ENCODE measurements around the gene LRBA.
"Not testable (repeated sequence)": the region's sequence is repeated elsewhere in the genome, so short reads cannot be mapped to it uniquely, and the experiment has no call there.

LRBA gene, protein sequence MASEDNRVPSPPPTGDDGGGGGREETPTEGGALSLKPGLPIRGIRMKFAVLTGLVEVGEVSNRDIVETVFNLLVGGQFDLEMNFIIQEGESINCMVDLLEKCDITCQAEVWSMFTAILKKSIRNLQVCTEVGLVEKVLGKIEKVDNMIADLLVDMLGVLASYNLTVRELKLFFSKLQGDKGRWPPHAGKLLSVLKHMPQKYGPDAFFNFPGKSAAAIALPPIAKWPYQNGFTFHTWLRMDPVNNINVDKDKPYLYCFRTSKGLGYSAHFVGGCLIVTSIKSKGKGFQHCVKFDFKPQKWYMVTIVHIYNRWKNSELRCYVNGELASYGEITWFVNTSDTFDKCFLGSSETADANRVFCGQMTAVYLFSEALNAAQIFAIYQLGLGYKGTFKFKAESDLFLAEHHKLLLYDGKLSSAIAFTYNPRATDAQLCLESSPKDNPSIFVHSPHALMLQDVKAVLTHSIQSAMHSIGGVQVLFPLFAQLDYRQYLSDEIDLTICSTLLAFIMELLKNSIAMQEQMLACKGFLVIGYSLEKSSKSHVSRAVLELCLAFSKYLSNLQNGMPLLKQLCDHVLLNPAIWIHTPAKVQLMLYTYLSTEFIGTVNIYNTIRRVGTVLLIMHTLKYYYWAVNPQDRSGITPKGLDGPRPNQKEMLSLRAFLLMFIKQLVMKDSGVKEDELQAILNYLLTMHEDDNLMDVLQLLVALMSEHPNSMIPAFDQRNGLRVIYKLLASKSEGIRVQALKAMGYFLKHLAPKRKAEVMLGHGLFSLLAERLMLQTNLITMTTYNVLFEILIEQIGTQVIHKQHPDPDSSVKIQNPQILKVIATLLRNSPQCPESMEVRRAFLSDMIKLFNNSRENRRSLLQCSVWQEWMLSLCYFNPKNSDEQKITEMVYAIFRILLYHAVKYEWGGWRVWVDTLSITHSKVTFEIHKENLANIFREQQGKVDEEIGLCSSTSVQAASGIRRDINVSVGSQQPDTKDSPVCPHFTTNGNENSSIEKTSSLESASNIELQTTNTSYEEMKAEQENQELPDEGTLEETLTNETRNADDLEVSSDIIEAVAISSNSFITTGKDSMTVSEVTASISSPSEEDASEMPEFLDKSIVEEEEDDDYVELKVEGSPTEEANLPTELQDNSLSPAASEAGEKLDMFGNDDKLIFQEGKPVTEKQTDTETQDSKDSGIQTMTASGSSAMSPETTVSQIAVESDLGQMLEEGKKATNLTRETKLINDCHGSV (N-terminal part only)

DNA sequence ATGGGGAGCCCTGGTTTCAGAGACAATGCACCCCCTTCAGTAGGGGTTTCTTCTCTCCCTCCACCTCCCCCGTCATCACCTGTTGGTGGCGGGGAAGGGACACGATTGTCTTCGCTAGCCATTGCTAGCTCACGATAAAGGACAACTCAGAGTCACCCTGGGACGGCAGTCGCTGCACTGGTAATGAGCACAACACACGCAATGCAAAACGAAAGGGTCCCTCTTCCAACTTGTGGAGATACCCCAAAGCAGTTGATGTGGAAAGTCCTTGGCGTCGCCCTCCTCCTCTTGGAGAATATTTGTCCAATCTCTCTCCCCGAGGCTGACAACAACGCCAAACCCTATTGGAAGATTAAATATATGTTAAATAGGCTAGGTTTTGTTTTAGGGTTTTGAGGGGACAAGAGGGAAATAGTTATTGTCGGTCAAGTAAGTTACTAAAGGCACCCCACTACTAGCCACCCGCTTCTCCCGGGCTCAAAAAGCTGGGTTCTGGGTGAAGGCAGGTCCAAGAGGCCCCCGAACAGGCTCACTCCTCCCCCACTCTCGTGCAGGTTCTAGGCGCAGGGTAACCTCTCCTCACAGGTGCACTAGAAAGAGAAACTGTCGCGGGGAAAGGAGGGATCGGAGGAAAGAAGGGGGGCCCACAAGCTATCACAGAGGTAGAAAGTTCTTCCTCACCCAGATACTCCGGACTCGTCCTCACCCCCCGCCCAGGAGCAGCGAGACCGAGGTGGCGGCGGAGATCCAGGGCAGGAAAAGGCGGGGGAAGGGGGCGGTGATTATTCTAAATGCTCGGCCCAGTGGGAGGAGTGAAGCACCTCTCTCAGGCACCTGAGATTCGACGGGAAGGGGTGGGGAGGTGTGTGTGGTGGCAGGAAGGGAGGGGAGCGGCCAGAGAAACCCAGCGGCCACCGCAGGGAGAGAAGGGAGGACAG, at the start of gene LRBA:
TSS of gene LRBA (minus strand) at position 764 of the 938 bp plus-strand sequence. CDS start at position 122, 642 bp downstream.
- DNase-seq (ENCODE audit: low spot score) = peak; percentile 77

DNA sequence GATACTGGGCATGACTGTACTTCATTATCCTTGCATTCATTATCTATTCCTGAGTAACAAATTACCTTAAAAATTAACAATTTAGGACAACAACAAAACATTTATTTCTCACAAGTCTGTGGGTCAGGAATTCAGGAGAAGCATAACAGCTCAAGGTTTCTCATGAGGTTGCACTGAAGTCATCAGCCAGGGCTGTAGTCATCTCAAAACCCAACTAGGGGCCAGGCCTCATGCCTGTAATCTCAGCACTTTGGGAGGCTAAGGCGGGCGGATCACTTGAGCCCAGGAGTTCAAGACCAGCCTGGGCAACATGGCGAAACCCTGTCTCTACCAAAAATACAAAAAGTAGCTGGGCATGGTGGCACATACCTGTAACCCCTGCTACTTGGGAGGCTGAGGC, 48.1 kb upstream of the LRBA start:
- not testable (repeated sequence) for DNase-seq (ENCODE audit: low spot score)

- DNase-seq (ENCODE audit: low spot score) = no peak
Observed at GRCh38 chr4:151055539-151055938, 40.5 kb upstream of the LRBA start.

DNA sequence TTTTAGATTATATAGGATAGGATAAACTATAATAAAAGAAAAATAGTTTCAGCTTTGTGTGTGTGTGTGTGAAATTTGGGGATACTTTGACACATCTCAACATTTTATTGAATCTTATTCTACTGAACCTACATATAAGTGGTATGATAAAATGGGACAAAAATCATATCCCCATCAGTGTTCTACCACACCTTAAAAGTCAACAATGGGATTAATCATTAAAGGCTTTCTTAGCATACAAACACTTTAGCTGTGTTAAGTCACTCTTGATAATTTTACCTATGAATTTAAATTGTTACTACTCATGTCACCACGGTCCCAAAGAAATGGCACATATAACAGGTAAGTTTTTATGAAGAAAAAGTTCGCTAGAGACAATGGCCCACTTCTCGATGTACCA, 37.7 kb upstream of the LRBA start:
- DNase-seq (ENCODE audit: low spot score) = no peak

DNA sequence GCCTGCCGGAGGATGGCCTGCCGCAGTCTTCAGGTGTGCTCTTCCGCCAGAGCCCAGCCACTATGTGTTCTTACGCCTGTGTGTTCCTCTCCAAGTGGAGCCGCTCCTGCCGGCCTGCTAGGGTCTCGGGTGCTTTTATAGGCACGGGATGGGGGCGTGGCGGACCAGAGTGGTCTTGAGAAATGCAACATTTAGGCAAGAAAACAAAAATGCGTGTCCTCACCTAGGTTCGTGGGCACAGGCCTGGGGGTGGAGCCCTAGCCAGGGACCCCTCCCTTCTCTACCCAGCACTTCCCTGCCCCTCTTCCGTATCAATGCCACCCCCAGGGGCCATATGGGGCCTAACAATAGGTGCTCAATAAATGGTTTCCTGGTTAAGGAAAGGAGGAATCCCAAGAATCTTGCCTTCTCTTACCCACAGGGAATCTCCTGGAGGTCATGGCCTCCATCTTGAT, 34.4 kb upstream of the LRBA start:
- no peak for DNase-seq (ENCODE audit: low spot score)

- no peak for DNase-seq (ENCODE audit: low spot score)
Observed at GRCh38 chr4:151048913-151049312, 33.8 kb upstream of the LRBA start.

GRCh38 chr4:151046609-151047008, 31.5 kb upstream of the LRBA start:
- DNase-seq (ENCODE audit: low spot score) = no peak

DNA sequence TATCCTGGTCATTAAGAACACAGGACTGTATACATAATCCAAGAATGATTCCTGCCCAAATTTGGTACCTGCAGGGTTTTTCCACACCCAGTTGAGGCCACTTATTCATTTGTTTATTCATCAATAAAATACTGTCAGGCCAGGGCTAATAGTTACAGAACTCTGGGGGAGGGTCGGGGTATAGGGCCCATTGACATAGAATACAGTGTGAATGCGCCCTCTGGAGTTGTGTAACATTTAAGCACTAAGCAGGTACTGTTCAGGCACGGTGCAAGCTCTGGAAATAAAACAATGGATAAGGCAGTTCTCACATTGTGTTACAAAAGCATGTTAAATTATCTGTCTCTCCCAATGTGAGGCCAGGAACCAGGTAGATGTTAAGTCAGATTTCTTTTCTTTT, 30.8 kb upstream of the LRBA start:
- DNase-seq (ENCODE audit: low spot score) = peak; percentile 59

DNA sequence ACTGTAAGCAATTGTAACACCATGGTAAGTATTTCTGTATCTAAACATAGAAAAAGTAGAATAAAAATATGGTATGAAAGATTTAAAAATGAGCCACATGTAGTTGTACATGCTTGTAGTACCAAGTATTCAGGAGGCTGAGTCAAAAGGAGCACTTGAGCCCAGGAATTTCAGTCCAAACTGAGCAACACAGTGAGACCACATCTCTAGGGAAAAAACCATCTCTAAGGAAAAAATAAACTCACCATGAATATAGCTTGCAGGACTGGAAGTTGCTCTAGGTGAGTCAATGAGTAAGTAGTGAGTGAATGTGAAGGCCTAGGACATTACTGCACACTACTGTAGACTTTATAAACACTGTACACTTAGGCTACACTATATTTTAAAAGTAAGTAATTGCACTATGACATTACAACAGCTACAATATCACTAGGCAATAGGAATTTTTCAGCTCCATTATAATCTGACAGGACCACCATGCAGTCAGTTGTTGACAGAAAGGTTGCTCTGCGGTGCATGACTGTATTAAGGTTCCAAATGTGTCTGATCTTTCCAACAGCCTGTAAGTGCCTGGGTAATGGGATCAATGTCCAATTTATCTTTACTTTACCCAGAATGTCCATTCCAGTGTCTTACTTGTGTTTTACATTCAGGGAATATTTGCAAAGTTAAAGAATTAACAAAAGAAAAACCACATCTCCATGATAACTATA, 28.9 kb upstream of the LRBA start:
- DNase-seq (ENCODE audit: low spot score) = no peak

GRCh38 chr4:151039733-151040132, 24.6 kb upstream of the LRBA start:
- DNase-seq (ENCODE audit: low spot score) = no peak

DNA sequence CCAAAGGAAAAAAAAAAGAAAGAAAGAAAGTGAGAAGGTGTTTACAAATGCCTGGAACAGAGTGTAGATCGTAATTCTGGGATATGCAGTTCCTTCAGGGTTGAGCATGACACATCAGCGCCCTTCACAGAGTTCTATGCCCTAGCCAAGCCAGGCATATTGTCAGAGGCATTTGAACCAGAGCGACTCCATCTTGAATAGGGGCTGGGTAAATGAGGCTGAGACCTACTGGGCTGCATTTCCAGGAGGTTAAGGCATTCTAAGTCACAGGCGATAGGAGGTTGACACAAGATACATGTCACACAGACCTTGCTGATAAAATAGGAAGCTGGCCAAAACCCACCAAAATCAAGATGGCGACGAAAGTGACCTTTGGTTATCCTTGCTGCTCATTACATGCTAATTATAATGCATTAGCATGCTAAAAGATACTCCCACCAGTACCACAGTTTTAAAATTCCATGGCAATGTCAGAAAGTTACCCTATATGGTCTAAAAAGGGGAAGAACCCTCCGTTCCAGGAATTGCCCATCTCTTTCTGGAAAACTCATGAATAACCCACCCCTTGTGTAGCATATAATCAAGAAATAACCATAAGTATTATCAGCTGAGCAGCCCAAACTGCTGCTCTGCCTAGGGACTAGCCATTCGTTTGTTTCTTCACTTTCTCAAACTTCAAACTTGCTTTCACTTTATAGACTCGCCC, 23.5 kb upstream of the LRBA start:
- DNase-seq (ENCODE audit: low spot score) = no peak

- DNase-seq (ENCODE audit: low spot score) = no peak
Observed at GRCh38 chr4:151035911-151036310, 20.8 kb upstream of the LRBA start.

- peak; percentile 15 for DNase-seq (ENCODE audit: low spot score)
Observed at GRCh38 chr4:151035328-151035727, 20.2 kb upstream of the LRBA start.

DNA sequence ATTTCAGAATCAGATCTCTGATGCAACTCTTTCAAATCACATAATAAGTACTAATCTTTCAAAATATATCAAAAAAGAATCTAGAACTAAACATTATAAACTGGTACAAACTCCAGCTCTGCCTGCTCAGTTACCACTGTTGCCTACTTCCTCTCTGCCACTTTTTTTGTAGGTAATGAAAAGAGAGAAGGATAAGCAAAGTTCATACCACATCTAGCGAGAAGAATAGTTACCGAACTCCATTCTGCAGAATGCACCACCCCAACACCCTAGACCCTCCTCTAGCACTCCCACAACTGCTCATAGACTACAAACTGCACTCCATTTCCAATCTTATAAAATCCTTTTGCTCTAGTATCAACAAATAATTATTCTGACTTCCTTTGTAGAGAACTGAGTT, 19.7 kb upstream of the LRBA start:
- DNase-seq (ENCODE audit: low spot score) = no peak

DNA sequence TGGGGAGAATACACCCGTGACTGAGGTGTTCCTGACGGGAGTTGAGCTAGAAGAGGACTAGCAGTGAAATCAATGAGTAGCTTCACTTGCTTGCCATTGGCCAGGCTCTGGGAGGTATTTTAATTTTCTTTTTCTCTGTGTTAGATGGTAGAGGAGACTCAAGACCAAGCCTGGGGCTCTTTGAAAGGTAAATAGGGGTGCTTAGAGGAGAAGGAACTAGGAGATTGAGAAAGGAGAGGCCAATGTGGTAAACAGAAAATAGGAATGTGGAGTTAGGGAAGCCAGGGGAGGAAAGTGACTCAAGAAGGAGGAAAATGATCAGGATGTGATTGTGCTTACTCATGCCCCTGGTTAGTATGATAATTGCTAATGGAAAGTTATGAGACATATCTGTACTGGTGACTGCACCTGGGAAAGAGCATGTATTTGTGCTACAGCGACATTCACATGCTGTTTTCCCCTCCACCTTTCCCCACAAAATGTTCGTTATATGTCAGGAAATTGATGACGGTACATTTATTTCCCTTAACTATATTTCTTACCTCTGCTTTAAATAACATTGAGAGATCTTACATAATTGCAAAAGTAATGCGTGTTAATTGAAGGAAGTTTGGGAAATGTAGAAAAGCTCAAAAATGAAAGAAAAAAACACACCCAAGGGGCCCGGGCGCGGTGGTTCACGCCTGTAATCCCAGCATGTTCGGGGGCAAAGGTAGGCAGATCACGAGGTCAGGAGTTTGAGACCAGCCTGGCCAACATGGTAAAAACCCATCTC, 16.9 kb upstream of the LRBA start:
- DNase-seq (ENCODE audit: low spot score) = no peak

DNA sequence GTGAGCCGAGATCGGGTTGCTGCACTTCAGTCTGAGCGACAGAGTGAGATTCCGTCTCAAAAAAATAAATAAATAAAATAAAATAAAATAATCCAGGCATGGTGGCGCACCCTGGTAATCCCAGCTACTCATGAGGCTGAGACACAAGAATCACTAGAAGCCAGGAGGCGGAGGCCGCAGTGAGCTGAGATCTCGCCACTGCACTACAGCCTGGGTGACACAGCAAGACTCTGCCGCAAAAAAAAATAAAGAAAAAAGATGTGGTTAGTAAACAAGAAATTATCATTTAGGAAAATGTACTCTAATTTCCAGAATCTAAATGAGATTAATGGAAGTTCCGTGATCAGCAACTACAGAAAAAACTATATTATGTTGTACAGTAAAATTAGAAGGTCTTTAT, 14.5 kb upstream of the LRBA start:
- DNase-seq (ENCODE audit: low spot score) = no peak

DNA sequence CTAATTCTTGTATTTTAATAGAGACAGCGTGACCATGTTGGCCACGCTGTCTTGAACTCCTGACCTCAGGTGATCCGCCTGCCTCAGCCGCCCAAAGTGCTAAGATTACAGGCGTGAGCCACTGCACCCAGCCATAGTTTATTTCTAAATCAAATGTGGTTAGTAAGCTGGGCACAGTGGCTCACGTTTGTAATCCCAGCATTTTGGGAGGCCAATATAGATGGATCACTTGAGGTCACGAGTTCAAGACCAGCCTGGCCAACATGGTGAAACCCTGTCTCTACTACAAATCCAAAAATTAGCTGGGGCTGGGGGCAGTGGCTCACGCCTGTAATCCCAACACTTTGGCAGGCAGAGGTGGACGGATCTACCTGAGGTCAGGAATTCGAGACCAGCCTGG, 13.9 kb upstream of the LRBA start:
- DNase-seq (ENCODE audit: low spot score) = not testable (repeated sequence)

DNA sequence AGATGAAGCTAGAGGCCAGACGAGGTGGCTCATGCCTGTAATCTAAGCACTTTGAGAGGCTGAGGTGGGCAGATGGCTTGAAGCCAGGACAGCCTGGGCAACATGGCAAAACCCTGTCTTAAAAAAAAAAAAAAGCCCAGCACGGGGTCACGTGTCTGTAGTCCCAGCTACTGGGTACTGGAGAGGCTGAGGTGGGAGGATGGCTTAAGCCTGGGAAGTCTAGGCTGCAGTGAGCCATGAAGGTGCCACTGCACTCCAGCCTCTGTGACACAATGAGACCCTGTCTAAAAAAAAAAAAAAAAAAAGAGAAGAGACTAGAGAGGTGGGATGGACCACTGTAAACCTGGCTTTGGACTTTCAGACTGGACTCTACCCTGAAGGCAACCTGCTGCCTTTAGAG, 10.7 kb upstream of the LRBA start:
- no peak for DNase-seq (ENCODE audit: low spot score)

- DNase-seq (ENCODE audit: low spot score) = no peak
Observed at GRCh38 chr4:151022586-151022985, 7.5 kb upstream of the LRBA start.

Measured in HuH-7 (cell line).